HCT116 (cell line): ENCODE measurements around the gene CCR2. TPM values are rescaled to one million over a fixed set of nuclear protein-coding genes. Genes with fewer than 3 reads are reported as not detected.

ENCODE experiments used
- ATAC-seq: fragments of 200-7000 bp; cut with Tn5 transposase; 2 replicates; pipeline ENCODE4 v1.9.1; 2020; ENCODE audit warnings: mild to moderate bottlenecking, moderate library complexity
- BruUV-seq: library from RNA; stranded (reverse); fragments of 400-500 nt; replicated peaks from 2 replicates; lab custom pipeline; 2021; lab: Mats Ljungman, UMichigan
- CTCF ChIA-PET: fragments of 300-600 bp; sonication (Branson Sonifier 250); formaldehyde crosslinking; loops from one replicate; lab custom pipeline; 2021; ENCODE audit warnings: antibody characterized with exemption; lab: Charles Lee
- POLR2A ChIA-PET: fragments of 300-600, 350-600 bp; sonication (Branson Sonifier 250); formaldehyde crosslinking; loops from one replicate; lab custom pipeline; 2021; ENCODE audit warnings: antibody characterized with exemption; lab: Charles Lee
- RAD21 ChIA-PET, 2 experiments: fragments of 300-600 bp; sonication (Branson Sonifier 250); formaldehyde crosslinking; loops; one replicate each; lab custom pipeline; 2023; ENCODE audit warnings: low total read pairs in 2 of 2; ENCODE audit not compliant: uncharacterized antibody in 2 of 2, unreplicated experiment in 2 of 2, low non-redundant PET in 1 of 2; lab: Charles Lee
- DNase-seq: peaks from one replicate; pipeline ENCODE4 v3.0.0-alpha.2; 2010; ENCODE audit warnings: low read depth, low spot score
- H2AFZ ChIP-seq: fragments of 200-600 bp; shearing (Covaris generic), sonication (generic); 2 replicates; pipeline ENCODE4 v1.6.1; 2017; ENCODE audit warnings: low read depth, mixed run types, mixed read lengths, antibody characterized with exemption, low read length; ENCODE audit not compliant: poor library complexity, severe bottlenecking
- H3K27ac ChIP-seq: 2 replicates; pipeline ENCODE4 v1.5.1; 2012; ENCODE audit warnings: low read depth, low read length
- H3K27me3 ChIP-seq: fragments of 200-600 bp; sonication (generic); 2 replicates; pipeline ENCODE4 v1.6.1; 2016; ENCODE audit warnings: mixed run types, low read length, mixed read lengths; ENCODE audit not compliant: insufficient read depth
- H3K36me3 ChIP-seq, 2 experiments: fragments of 200-500 bp in 1 of 2; fragments of 200-600 bp in 1 of 2; sonication (Bioruptor generic) in 1 of 2; sonication (generic) in 1 of 2; 2 replicates each; pipeline versions ENCODE4 v1.5.1 to v1.6.1; 2014 to 2016; ENCODE audit warnings: low read length in 2 of 2, inconsistent platforms in 1 of 2, mixed read lengths in 1 of 2, mixed run types in 1 of 2; ENCODE audit not compliant: insufficient read depth in 2 of 2, control insufficient read depth in 1 of 2
- H3K4me1 ChIP-seq, 2 experiments: fragments of 200-600 bp in 1 of 2; sonication (generic) in 1 of 2; 2 replicates each; pipeline versions ENCODE4 v1.5.1 to v1.6.1; 2012 to 2017; ENCODE audit warnings: low read length in 2 of 2, inconsistent platforms in 1 of 2, mild to moderate bottlenecking in 1 of 2, mixed read lengths in 1 of 2, mixed run types in 1 of 2, moderate library complexity in 1 of 2; ENCODE audit not compliant: insufficient read depth in 2 of 2, control insufficient read depth in 1 of 2
- H3K4me2 ChIP-seq: fragments of 200-600 bp; sonication (generic); 2 replicates; pipeline ENCODE4 v1.6.1; 2017; ENCODE audit warnings: mixed run types, low read length, mixed read lengths
- H3K4me3 ChIP-seq, 2 experiments: fragments of 200-600 bp in 1 of 2; sonication (generic) in 1 of 2; replicated peaks in 1 of 2; 2 replicates each; pipeline ENCODE4 v1.5.1; 2011 to 2016; ENCODE audit warnings: low read length in 2 of 2, control low read depth in 1 of 2, low read depth in 1 of 2, mild to moderate bottlenecking in 1 of 2, mixed read lengths in 1 of 2, mixed run types in 1 of 2
- H3K79me2 ChIP-seq: fragments of 200-600 bp; sonication (generic); 2 replicates; pipeline ENCODE4 v1.6.1; 2017; ENCODE audit warnings: mild to moderate bottlenecking, mixed run types, low read length, moderate library complexity, mixed read lengths; ENCODE audit not compliant: insufficient read depth
- H3K9ac ChIP-seq: fragments of 200-600 bp; sonication (generic); 2 replicates; pipeline ENCODE4 v1.6.1; 2016; ENCODE audit warnings: low read length, mixed read lengths
- H3K9me2 ChIP-seq: fragments of 200-600 bp; sonication (generic), shearing (Covaris generic); 2 replicates; pipeline ENCODE4 v1.6.1; 2017; ENCODE audit warnings: mixed run types, mild to moderate bottlenecking, moderate library complexity; ENCODE audit not compliant: insufficient read depth
- H3K9me3 ChIP-seq, 2 experiments: fragments of 200-500 bp in 1 of 2; fragments of 200-600 bp in 1 of 2; sonication (Bioruptor generic) in 1 of 2; sonication (generic) in 1 of 2; 2 replicates each; pipeline ENCODE4 v1.6.1; 2014 to 2017; ENCODE audit warnings: low read length in 2 of 2, mixed read lengths in 2 of 2, inconsistent platforms in 1 of 2, low read depth in 1 of 2, mild to moderate bottlenecking in 1 of 2, mixed run types in 1 of 2, moderate library complexity in 1 of 2; ENCODE audit not compliant: control insufficient read depth in 1 of 2, insufficient read depth in 1 of 2
- H4K20me1 ChIP-seq: fragments of 200-600 bp; sonication (generic), shearing (Covaris generic); 2 replicates; pipeline ENCODE4 v1.6.1; 2017; ENCODE audit warnings: mixed run types, mild to moderate bottlenecking, moderate library complexity; ENCODE audit not compliant: insufficient read depth
- ATF3 ChIP-seq: IDR thresholded peaks from 2 replicates; pipeline ENCODE4 v1.6.1; 2012
- CBX3 ChIP-seq: IDR thresholded peaks from 2 replicates; pipeline ENCODE4 v1.6.1; 2012; ENCODE audit warnings: low read depth
- CEBPB ChIP-seq: IDR thresholded peaks from 2 replicates; pipeline ENCODE4 v1.6.1; 2012; ENCODE audit warnings: low read depth
- ELF1 ChIP-seq: IDR thresholded peaks from 2 replicates; pipeline ENCODE4 v1.6.1; 2012; ENCODE audit warnings: low read depth, borderline replicate concordance
- EZH2 ChIP-seq: fragments of 200-600 bp; sonication (generic); IDR thresholded peaks from 2 replicates; pipeline ENCODE4 v1.6.1; 2017; ENCODE audit warnings: antibody characterized with exemption, mixed run types
- EZH2phosphoT487 ChIP-seq: fragments of 200-600 bp; IDR thresholded peaks from 2 replicates; pipeline ENCODE4 v1.6.1; 2018; ENCODE audit warnings: antibody characterized with exemption, borderline replicate concordance
- REST ChIP-seq: IDR thresholded peaks from 2 replicates; pipeline ENCODE4 v1.6.1; 2012; ENCODE audit warnings: low read depth
- SIN3A ChIP-seq: IDR thresholded peaks from 2 replicates; pipeline ENCODE4 v1.6.1; 2012; ENCODE audit warnings: low read depth
- SP1 ChIP-seq: IDR thresholded peaks from 2 replicates; pipeline ENCODE4 v1.6.1; 2012; ENCODE audit warnings: low read depth
- TCF7L2 ChIP-seq: IDR thresholded peaks from 2 replicates; pipeline ENCODE4 v1.7.0; 2011; ENCODE audit warnings: borderline replicate concordance, inconsistent platforms; ENCODE audit not compliant: insufficient read depth, insufficient read length; ENCODE audit errors: extremely low read depth
- ZFX ChIP-seq: fragments of 450-650 bp; IDR thresholded peaks from 2 replicates; pipeline ENCODE4 v1.6.1; 2017
- ZNF274 ChIP-seq: fragments of 200-500 bp; sonication (Bioruptor generic); IDR thresholded peaks from 2 replicates; pipeline ENCODE4 v1.6.1; 2014; ENCODE audit warnings: mild to moderate bottlenecking, low read depth, low read length, inconsistent platforms
- intact Hi-C: fragments of 100-400 bp; cut with micrococcal nuclease; formaldehyde crosslinking; loops from 2 replicates; pipeline ENCODE4 v1.10.0; 2022
- total RNA-seq: library from RNA; stranded (reverse); gene quantifications from one replicate; pipeline ENCODE4 v1.2.1, GENCODE V29; 2021; ENCODE audit not compliant: unreplicated experiment
- TF ChIP-seq, protein P1 (sequence below): IDR thresholded peaks from 2 replicates; pipeline ENCODE4 v1.6.1; 2012

Gene CCR2
- total RNA-seq, 1 experiment from 2014 or later = not detected

GRCh38 chr3:46383951-46384330 lies 30.0 kb downstream of the CCR2 start:
- CTCF ChIA-PET = interaction anchor here (0.8 to 1.5 kb wide), 3 partner anchors 11 to 14 kb away, joined by 3 read pairs; partner anchors contain the start of gene CCR5
- no peak for ATAC-seq
- no peak overlapping the region for H3K4me3 ChIP-seq

More at GRCh38 chr3:46383951-46384330, 30.0 kb downstream of the CCR2 start:
- ChIA-PET POLR2A (no interaction called here), RAD21 (no interaction called here)
- BruUV-seq = no TSS peak
- H3K27ac ChIP-seq = no peak overlapping the region
- no peak overlapping the region for H3K4me2 ChIP-seq
- H3K79me2 ChIP-seq = no peaks in the 10 kb centered on the region
- no peak overlapping the region for H2AFZ ChIP-seq
- no peaks in the 10 kb centered on the region for H3K27me3 ChIP-seq
- TF ChIP-seq ZFX (no peak), SP1 (no peak), ZNF274 (no peak), EZH2phosphoT487 (no peak), CEBPB (no peak), REST (no peak), TCF7L2 (no peak), ATF3 (no peak), SIN3A (no peak), ELF1 (no peak), EZH2 (no peak), CBX3 (no peak)
- TF ChIP-seq, protein P1, sequence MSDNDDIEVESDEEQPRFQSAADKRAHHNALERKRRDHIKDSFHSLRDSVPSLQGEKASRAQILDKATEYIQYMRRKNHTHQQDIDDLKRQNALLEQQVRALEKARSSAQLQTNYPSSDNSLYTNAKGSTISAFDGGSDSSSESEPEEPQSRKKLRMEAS = no peak
- peaks cover 0 to 7% of the 10 kb centered on the region in 2 experiments; a peak in 2 of 4 replicates for H3K4me1 ChIP-seq
- no peaks in the 10 kb centered on the region for H3K9me2 ChIP-seq
- no peaks in the 10 kb centered on the region for H3K36me3 ChIP-seq
- no peak for DNase-seq
- H3K9ac ChIP-seq = no peak overlapping the region
- intact Hi-C loops = no loop called here
- no peaks in the 10 kb centered on the region for H3K9me3 ChIP-seq
- no peaks in the 10 kb centered on the region for H4K20me1 ChIP-seq
